Smooth muscle cell (in vitro differentiated cells): ENCODE measurements around the gene TOR1AIP2. TPM values are rescaled to one million over a fixed set of nuclear protein-coding genes. Genes with fewer than 3 reads are reported as not detected.

Source experiments
- polyA plus RNA-seq: library from polyadenylated mRNA; unstranded; fragments of >200 nt; fragmentation: Nextera tagmentation; extraction: Ambion mirVana; gene quantifications from 2 replicates; pipeline ENCODE4 v1.2.1, GENCODE V29; 2016
- total RNA-seq: library from RNA; depleted of rRNA; stranded (reverse); fragments of >200 nt; gene quantifications from 2 replicates; pipeline ENCODE4 v1.2.3, GENCODE V29; 2014

Gene TOR1AIP2
- total and polyA plus RNA-seq, 2 experiments from 2014 or later: 14.2 to 105 TPM

Other genes starting within 250 kb of the TOR1AIP2 start
- gene FAM163A, start 134.5 kb downstream of the TOR1AIP2 start, total RNA-seq: not detected in 2 replicates
- 0.44 TPM in 1 of 2 replicates, not detected in the other for gene FAM163A, start 134.5 kb downstream of the TOR1AIP2 start, polyA plus RNA-seq
- 36.5 and 46.2 TPM in 2 replicates for gene TOR1AIP1, start 4.5 kb upstream of the TOR1AIP2 start, total RNA-seq
- 24.0 and 25.8 TPM in 2 replicates for gene TOR1AIP1, start 4.5 kb upstream of the TOR1AIP2 start, polyA plus RNA-seq
- 35.9 and 71.8 TPM in 2 replicates for gene CEP350, start 77.0 kb upstream of the TOR1AIP2 start, total RNA-seq
- gene CEP350, start 77.0 kb upstream of the TOR1AIP2 start, polyA plus RNA-seq: 17.0 and 18.3 TPM in 2 replicates